ENCODE measurements around the gene TMEM89. TPM values are rescaled to one million over a fixed set of nuclear protein-coding genes. Genes with fewer than 3 reads are reported as not detected.

TMEM89 gene
- total and polyA plus RNA-seq, 7 experiments from 2014 or later = not detected

- H3K36me3 ChIP-seq (ENCODE audit: control insufficient read depth in 2 of 3, insufficient read depth in 3 of 3, low read length in 3 of 3) = no peaks in the 10 kb centered on the region
- ATAC-seq (no peak), DNase-seq (no peak)
- H3K27ac Mint-ChIP-seq = no peak overlapping the region
- H3K4me1 ChIP-seq (ENCODE audit: control insufficient read depth in 2 of 2, insufficient read depth in 2 of 2, low read length in 2 of 2) = no peaks in the 10 kb centered on the region
- H3K9me3 Mint-ChIP-seq = peaks cover 0 to 1% (median 0%) of the 10 kb centered on the region in 11 donors
- no peaks in the 10 kb centered on the region for H3K4me1 Mint-ChIP-seq
- no peak overlapping the region for H3K4me3 ChIP-seq (ENCODE audit: low read length)
- no peaks in the 10 kb centered on the region for H3K27me3 ChIP-seq (ENCODE audit: control insufficient read depth in 2 of 2, insufficient read depth in 2 of 2, low read length in 2 of 2)
- POLR2A ChIA-PET = no interaction called here
- intact Hi-C loops (cut with micrococcal nuclease) = no loop called here
- H3K4me3 Mint-ChIP-seq = no peak overlapping the region
- no peak overlapping the region for H3K27ac ChIP-seq (ENCODE audit: low read depth, low read length)
- no peaks in the 10 kb centered on the region for H3K27me3 Mint-ChIP-seq
- H3K9me3 ChIP-seq (ENCODE audit: control insufficient read depth in 2 of 3, low read length in 3 of 3) = no peaks in the 10 kb centered on the region
- no peaks in the 10 kb centered on the region for H3K36me3 Mint-ChIP-seq
- CTCF ChIA-PET = no interaction called here
These were observed 47.5 kb downstream of the TMEM89 start for GRCh38 chr3:48573973-48574585.

GRCh38 chr3:48572517-48572916 lies 49.1 kb downstream of the TMEM89 start:
- Histone ChIP-seq H3K4me1 (ENCODE audit: control insufficient read depth in 2 of 2, insufficient read depth in 2 of 2, low read length in 2 of 2) (no peaks in the 10 kb centered on the region), H3K27ac (ENCODE audit: low read depth, low read length) (no peak overlapping the region), H3K27me3 (ENCODE audit: control insufficient read depth in 2 of 2, insufficient read depth in 2 of 2, low read length in 2 of 2) (no peaks in the 10 kb centered on the region), H3K4me3 (ENCODE audit: low read length) (no peak overlapping the region), H3K36me3 (ENCODE audit: control insufficient read depth in 2 of 3, insufficient read depth in 3 of 3, low read length in 3 of 3) (no peaks in the 10 kb centered on the region), H3K9me3 (ENCODE audit: control insufficient read depth in 2 of 3, low read length in 3 of 3) (no peaks in the 10 kb centered on the region)
- no peak for DNase-seq
- no peak overlapping the region for H3K27ac Mint-ChIP-seq
- no peak for ATAC-seq
- ChIA-PET CTCF (no interaction called here), POLR2A (no interaction called here)
- no peak overlapping the region for H3K4me3 Mint-ChIP-seq
- peaks cover 0 to 1% (median 0%) of the 10 kb centered on the region in 11 donors for H3K9me3 Mint-ChIP-seq
- H3K27me3 Mint-ChIP-seq = no peaks in the 10 kb centered on the region
- H3K4me1 Mint-ChIP-seq = no peaks in the 10 kb centered on the region
- intact Hi-C loops (cut with micrococcal nuclease) = no loop called here
- no peaks in the 10 kb centered on the region for H3K36me3 Mint-ChIP-seq

- POLR2A ChIA-PET = no interaction called here
- no peak overlapping the region for H3K27ac ChIP-seq (ENCODE audit: low read depth, low read length)
- no peaks in the 10 kb centered on the region for H3K27me3 ChIP-seq (ENCODE audit: control insufficient read depth in 2 of 2, insufficient read depth in 2 of 2, low read length in 2 of 2)
- intact Hi-C loops (cut with micrococcal nuclease) = no loop called here
- H3K4me1 ChIP-seq (ENCODE audit: control insufficient read depth in 2 of 2, insufficient read depth in 2 of 2, low read length in 2 of 2) = no peaks in the 10 kb centered on the region
- H3K36me3 ChIP-seq (ENCODE audit: control insufficient read depth in 2 of 3, insufficient read depth in 3 of 3, low read length in 3 of 3) = no peaks in the 10 kb centered on the region
- no peak for ATAC-seq
- Mint-ChIP-seq H3K4me1 (no peaks in the 10 kb centered on the region), H3K9me3 (peaks cover 0 to 1% (median 0%) of the 10 kb centered on the region in 11 donors), H3K27ac (no peak overlapping the region), H3K27me3 (no peaks in the 10 kb centered on the region), H3K4me3 (no peak overlapping the region), H3K36me3 (no peaks in the 10 kb centered on the region)
- DNase-seq = no peak
- no peaks in the 10 kb centered on the region for H3K9me3 ChIP-seq (ENCODE audit: control insufficient read depth in 2 of 3, low read length in 3 of 3)
- CTCF ChIA-PET = no interaction called here
- H3K4me3 ChIP-seq (ENCODE audit: low read length) = no peak overlapping the region
These were observed 49.6 kb downstream of the TMEM89 start for GRCh38 chr3:48571938-48572337.

Small RNA genes within 50 kb of the gene (microRNA-seq; reads per million reads assigned to microRNA genes)
- gene MIR4793 (ENCODE audit: borderline microRNAs expressed) (not detected), gene MIR711 (ENCODE audit: borderline microRNAs expressed) (not detected)

Other genes with a start within 250 kb of the TMEM89 start
- not detected for gene FBXW12, start 249.6 kb downstream of the TMEM89 start, total RNA-seq
- gene FBXW12, start 249.6 kb downstream of the TMEM89 start, polyA plus RNA-seq = not detected
- 1 to 10 TPM in 4 of 5 experiments, under 1 TPM in 1; 0.79 to 3.3 (median 2.7) TPM for gene PLXNB1, start 191.7 kb downstream of the TMEM89 start, total RNA-seq
- gene PLXNB1, start 191.7 kb downstream of the TMEM89 start, polyA plus RNA-seq = not detected
- 10 to 100 TPM in 1 of 5 experiments, 1 to 10 TPM in 4; 3.6 to 16.5 (median 5.0) TPM for gene CCDC51, start 181.7 kb downstream of the TMEM89 start, total RNA-seq
- 10 to 100 TPM; 10.2 to 14.3 TPM for gene CCDC51, start 181.7 kb downstream of the TMEM89 start, polyA plus RNA-seq
- gene TMA7, start 181.5 kb downstream of the TMEM89 start, total RNA-seq = 100 to 1,000 TPM; 193 to 278 (median 236) TPM
- 100 to 1,000 TPM; 512 to 752 TPM for gene TMA7, start 181.5 kb downstream of the TMEM89 start, polyA plus RNA-seq
- gene ATRIP, start 175.0 kb downstream of the TMEM89 start, total RNA-seq = 10 to 100 TPM in 3 of 5 experiments, 1 to 10 TPM in 2; 7.9 to 14.2 (median 12.5) TPM
- gene ATRIP, start 175.0 kb downstream of the TMEM89 start, polyA plus RNA-seq = 10 to 100 TPM; 10.7 to 16.2 TPM
- gene SHISA5, start 117.6 kb downstream of the TMEM89 start, total RNA-seq = 100 to 1,000 TPM; 147 to 236 (median 182) TPM
- 100 to 1,000 TPM; 348 to 383 TPM for gene SHISA5, start 117.6 kb downstream of the TMEM89 start, polyA plus RNA-seq
- gene PFKFB4, start 65.0 kb downstream of the TMEM89 start, total RNA-seq = 10 to 100 TPM in 2 of 5 experiments, 1 to 10 TPM in 3; 3.0 to 64.2 (median 3.7) TPM
- 1 to 10 TPM; 2.6 to 3.4 TPM for gene PFKFB4, start 65.0 kb downstream of the TMEM89 start, polyA plus RNA-seq
- under 1 TPM in 1 of 5 experiments, not detected in 4; 0.51 TPM for gene UCN2, start 58.0 kb downstream of the TMEM89 start, total RNA-seq
- not detected for gene UCN2, start 58.0 kb downstream of the TMEM89 start, polyA plus RNA-seq
- gene COL7A1, start 26.4 kb downstream of the TMEM89 start, total RNA-seq = 1 to 10 TPM in 3 of 5 experiments, under 1 TPM in 2; 0.71 to 3.4 (median 1.2) TPM
- gene COL7A1, start 26.4 kb downstream of the TMEM89 start, polyA plus RNA-seq = not detected
- 100 to 1,000 TPM in 2 of 5 experiments, 10 to 100 TPM in 3; 77.3 to 156 (median 91.7) TPM for gene UQCRC1, start 12.1 kb downstream of the TMEM89 start, total RNA-seq
- 100 to 1,000 TPM; 151 to 164 TPM for gene UQCRC1, start 12.1 kb downstream of the TMEM89 start, polyA plus RNA-seq
- gene SLC26A6, start 13.7 kb upstream of the TMEM89 start, total RNA-seq = 10 to 100 TPM; 15.1 to 37.6 (median 31.2) TPM
- 1 to 10 TPM; 3.5 to 3.7 TPM for gene SLC26A6, start 13.7 kb upstream of the TMEM89 start, polyA plus RNA-seq
- 1 to 10 TPM; 2.9 to 8.7 (median 4.2) TPM for gene CELSR3, start 41.1 kb upstream of the TMEM89 start, total RNA-seq
- gene CELSR3, start 41.1 kb upstream of the TMEM89 start, polyA plus RNA-seq = under 1 TPM; 0.17 to 0.69 TPM
- 10 to 100 TPM; 13.7 to 42.1 (median 20.3) TPM for gene NCKIPSD, start 64.1 kb upstream of the TMEM89 start, total RNA-seq
- gene NCKIPSD, start 64.1 kb upstream of the TMEM89 start, polyA plus RNA-seq = 10 to 100 TPM in 1 of 2 donors, 1 to 10 TPM in 1; 8.6 to 21.9 TPM
- 10 to 100 TPM; 72.0 to 94.3 (median 85.9) TPM for gene IP6K2, start 95.5 kb upstream of the TMEM89 start, total RNA-seq
- 10 to 100 TPM; 43.0 to 50.0 TPM for gene IP6K2, start 95.5 kb upstream of the TMEM89 start, polyA plus RNA-seq
- gene PRKAR2A, start 226.1 kb upstream of the TMEM89 start, total RNA-seq = 10 to 100 TPM; 25.9 to 45.1 (median 38.9) TPM
- 10 to 100 TPM; 10.3 to 12.5 TPM for gene PRKAR2A, start 226.1 kb upstream of the TMEM89 start, polyA plus RNA-seq